Measurements from ENCODE around the gene MCF2L2. TPM values are rescaled to one million over a fixed set of nuclear protein-coding genes. Genes with fewer than 3 reads are reported as not detected.
A peak's percentile ranks its signal among the peaks of the same experiment; 100 is the strongest.

MCF2L2 gene
- total RNA-seq, 1 experiment from 2014 or later, result 12.2 TPM

DNA sequence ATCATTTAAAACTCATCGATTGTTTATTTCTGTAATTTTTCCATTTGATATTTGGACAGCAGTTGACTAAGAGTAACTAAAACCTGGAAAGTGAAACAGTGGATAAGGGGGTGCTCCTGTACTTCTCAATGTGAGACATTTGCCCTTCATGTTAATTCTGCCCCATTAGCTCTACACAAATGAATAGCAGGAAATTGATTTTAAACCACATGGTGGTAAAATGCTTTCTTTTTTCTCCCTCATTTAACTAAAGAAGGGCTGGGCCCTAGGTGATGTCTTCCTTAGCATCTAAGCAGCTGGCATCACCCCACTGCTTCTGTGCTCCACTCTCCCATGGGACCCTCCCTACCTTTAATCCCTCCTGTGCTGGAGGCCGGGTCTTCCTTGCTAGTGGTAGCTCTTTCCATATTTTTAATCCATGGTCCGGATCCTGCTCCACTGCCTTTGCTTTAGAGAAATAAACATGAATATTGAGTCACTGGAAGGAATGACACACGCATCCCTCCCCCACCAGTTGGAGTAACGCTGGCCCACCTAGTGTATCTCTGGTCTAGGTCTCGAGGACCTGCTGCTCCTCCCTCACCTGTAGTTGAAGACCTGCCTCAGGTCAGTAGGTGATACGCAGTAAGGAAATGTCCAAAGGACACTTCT is 235.6 kb downstream of the MCF2L2 start:
- Histone ChIP-seq H3K79me2 (ENCODE audit: low read length) (no peaks in the 10 kb centered on the region), H3K9me2 (replicated peaks; ENCODE audit: insufficient read depth, low read length) (no peaks in the 10 kb centered on the region)

DNA sequence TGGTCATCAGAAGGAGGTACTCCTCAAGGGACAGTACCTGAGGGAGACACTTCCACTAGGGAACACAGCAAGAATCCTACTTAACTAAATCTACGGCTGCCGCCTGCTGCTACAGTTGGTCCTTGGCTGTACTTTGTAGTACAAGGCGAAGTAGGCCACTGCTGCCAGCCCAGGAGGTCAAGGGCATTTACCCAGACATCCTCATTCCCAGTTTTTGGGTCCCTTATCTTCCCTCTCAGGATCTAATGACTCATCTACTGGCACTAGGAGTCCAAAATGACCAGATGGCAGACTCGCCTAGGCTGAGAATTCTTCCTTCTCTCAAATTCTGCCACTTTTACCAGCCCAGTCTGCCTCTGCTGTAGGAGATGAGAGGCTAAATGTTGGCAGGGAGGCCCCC is 238.8 kb downstream of the MCF2L2 start:
- Histone ChIP-seq H2AFZ (ENCODE audit: low read length) (no peak overlapping the region), H3K36me3 (ENCODE audit: insufficient read depth, low read length) (no peaks in the 10 kb centered on the region), H3K4me1 (ENCODE audit: low read length) (peaks cover 61% of the 10 kb centered on the region), H3K4me2 (ENCODE audit: low read depth, low read length, poor library complexity, severe bottlenecking) (no peak overlapping the region), H3K79me2 (ENCODE audit: low read length) (no peaks in the 10 kb centered on the region), H3K27ac (ENCODE audit: low read length) (no peak overlapping the region), H3K9me3 (ENCODE audit: low read length) (no peaks in the 10 kb centered on the region), H3K9ac (ENCODE audit: low read length) (no peak overlapping the region), H3K4me3 (ENCODE audit: low read length) (no peak overlapping the region), H3K9me2 (replicated peaks; ENCODE audit: insufficient read depth, low read length) (no peaks in the 10 kb centered on the region), H4K20me1 (ENCODE audit: insufficient read depth, low read depth, low read length) (no peaks in the 10 kb centered on the region), H3K27me3 (ENCODE audit: low read length) (no peaks in the 10 kb centered on the region)
- no peak for DNase-seq

More for the DNA sequence above, 235.6 kb downstream of the MCF2L2 start:
- H3K27ac ChIP-seq (ENCODE audit: low read length), result no peak overlapping the region
- H3K36me3 ChIP-seq (ENCODE audit: insufficient read depth, low read length), result no peaks in the 10 kb centered on the region
- H3K9me3 ChIP-seq (ENCODE audit: low read length), result no peaks in the 10 kb centered on the region
- peaks cover 48% of the 10 kb centered on the region for H3K4me1 ChIP-seq (ENCODE audit: low read length)
- H4K20me1 ChIP-seq (ENCODE audit: insufficient read depth, low read depth, low read length), result no peaks in the 10 kb centered on the region
- H3K4me2 ChIP-seq (ENCODE audit: low read depth, low read length, poor library complexity, severe bottlenecking), result no peak overlapping the region
- no peaks in the 10 kb centered on the region for H3K27me3 ChIP-seq (ENCODE audit: low read length)
- no peak overlapping the region for H3K9ac ChIP-seq (ENCODE audit: low read length)
- H3K4me3 ChIP-seq (ENCODE audit: low read length), result no peak overlapping the region
- no peak overlapping the region for H2AFZ ChIP-seq (ENCODE audit: low read length)
- no peak for DNase-seq

DNA sequence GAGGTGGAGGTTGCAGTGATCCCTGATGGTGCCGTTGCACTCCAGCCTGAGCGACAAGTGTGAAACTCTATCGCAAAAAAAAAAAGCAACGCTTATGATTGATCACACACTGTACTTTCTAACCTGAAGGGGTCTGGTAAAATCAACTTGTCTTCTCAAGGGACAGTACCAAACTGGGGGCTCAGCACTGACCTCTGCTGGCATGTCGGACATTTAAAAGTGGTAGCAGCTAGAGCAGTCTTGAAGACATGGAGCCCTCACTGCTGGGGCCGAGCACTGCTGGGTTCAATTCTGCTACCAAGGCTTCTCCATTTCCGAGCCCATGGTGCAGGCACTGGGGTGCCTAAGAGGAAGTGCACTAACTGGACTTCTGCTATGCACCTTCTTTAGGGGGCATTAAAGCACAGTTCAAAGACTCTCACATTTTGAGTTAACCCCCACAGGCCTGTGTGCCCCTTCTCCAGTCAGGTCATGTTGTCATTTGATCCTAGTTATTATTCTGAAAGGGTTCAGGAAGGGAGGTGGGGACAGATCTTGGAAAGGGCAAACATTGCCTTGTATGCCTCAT is 239.4 kb downstream of the MCF2L2 start:
- peaks cover 67% of the 10 kb centered on the region for H3K4me1 ChIP-seq (ENCODE audit: low read length)
- no peaks in the 10 kb centered on the region for H3K9me3 ChIP-seq (ENCODE audit: low read length)
- H3K9ac ChIP-seq (ENCODE audit: low read length), result no peak overlapping the region
- no peaks in the 10 kb centered on the region for H3K9me2 ChIP-seq (replicated peaks; ENCODE audit: insufficient read depth, low read length)
- H3K27ac ChIP-seq (ENCODE audit: low read length), result no peak overlapping the region
- no peaks in the 10 kb centered on the region for H3K79me2 ChIP-seq (ENCODE audit: low read length)
- no peak overlapping the region for H3K4me3 ChIP-seq (ENCODE audit: low read length)
- no peak overlapping the region for H3K4me2 ChIP-seq (ENCODE audit: low read depth, low read length, poor library complexity, severe bottlenecking)
- no peaks in the 10 kb centered on the region for H3K27me3 ChIP-seq (ENCODE audit: low read length)
- peak; percentile 91 for DNase-seq
- H4K20me1 ChIP-seq (ENCODE audit: insufficient read depth, low read depth, low read length), result no peaks in the 10 kb centered on the region
- H2AFZ ChIP-seq (ENCODE audit: low read length), result no peak overlapping the region
- H3K36me3 ChIP-seq (ENCODE audit: insufficient read depth, low read length), result no peaks in the 10 kb centered on the region

DNA sequence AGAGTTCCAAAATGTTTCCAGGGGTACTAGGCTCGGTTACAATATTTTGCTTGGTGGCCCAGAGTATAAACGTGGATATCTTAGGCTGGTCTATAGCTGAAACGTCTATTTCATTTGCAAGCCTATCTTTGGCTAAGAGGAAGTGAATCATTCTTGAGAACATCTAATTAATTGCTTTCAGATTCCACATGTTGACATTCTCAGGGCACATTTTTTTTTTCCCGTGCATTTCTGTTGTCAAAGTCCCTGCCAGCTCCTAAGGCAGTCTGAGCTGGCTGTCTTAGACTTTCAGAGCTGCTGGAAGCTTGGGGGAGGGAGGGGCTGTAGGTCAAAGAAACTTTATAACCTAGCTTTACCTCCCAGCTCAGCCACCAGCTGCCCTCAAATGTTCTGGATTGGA is 242.7 kb downstream of the MCF2L2 start:
- DNase-seq, result peak; percentile 86
- H3K27me3 ChIP-seq (ENCODE audit: low read length), result no peaks in the 10 kb centered on the region
- no peaks in the 10 kb centered on the region for H3K9me2 ChIP-seq (replicated peaks; ENCODE audit: insufficient read depth, low read length)
- H3K4me3 ChIP-seq (ENCODE audit: low read length), result peak overlapping the region; percentile 56
- peaks cover 88% of the 10 kb centered on the region for H3K4me1 ChIP-seq (ENCODE audit: low read length)
- H3K4me2 ChIP-seq (ENCODE audit: low read depth, low read length, poor library complexity, severe bottlenecking), result peak overlapping the region; percentile 88
- peak overlapping the region; percentile 62 for H3K9ac ChIP-seq (ENCODE audit: low read length)
- H3K27ac ChIP-seq (ENCODE audit: low read length), result peak overlapping the region; percentile 92
- no peaks in the 10 kb centered on the region for H3K79me2 ChIP-seq (ENCODE audit: low read length)
- H4K20me1 ChIP-seq (ENCODE audit: insufficient read depth, low read depth, low read length), result no peaks in the 10 kb centered on the region
- H2AFZ ChIP-seq (ENCODE audit: low read length), result peak overlapping the region; percentile 33; the same call in 1 of the 2 replicates
- H3K36me3 ChIP-seq (ENCODE audit: insufficient read depth, low read length), result no peaks in the 10 kb centered on the region
- no peaks in the 10 kb centered on the region for H3K9me3 ChIP-seq (ENCODE audit: low read length)

DNA sequence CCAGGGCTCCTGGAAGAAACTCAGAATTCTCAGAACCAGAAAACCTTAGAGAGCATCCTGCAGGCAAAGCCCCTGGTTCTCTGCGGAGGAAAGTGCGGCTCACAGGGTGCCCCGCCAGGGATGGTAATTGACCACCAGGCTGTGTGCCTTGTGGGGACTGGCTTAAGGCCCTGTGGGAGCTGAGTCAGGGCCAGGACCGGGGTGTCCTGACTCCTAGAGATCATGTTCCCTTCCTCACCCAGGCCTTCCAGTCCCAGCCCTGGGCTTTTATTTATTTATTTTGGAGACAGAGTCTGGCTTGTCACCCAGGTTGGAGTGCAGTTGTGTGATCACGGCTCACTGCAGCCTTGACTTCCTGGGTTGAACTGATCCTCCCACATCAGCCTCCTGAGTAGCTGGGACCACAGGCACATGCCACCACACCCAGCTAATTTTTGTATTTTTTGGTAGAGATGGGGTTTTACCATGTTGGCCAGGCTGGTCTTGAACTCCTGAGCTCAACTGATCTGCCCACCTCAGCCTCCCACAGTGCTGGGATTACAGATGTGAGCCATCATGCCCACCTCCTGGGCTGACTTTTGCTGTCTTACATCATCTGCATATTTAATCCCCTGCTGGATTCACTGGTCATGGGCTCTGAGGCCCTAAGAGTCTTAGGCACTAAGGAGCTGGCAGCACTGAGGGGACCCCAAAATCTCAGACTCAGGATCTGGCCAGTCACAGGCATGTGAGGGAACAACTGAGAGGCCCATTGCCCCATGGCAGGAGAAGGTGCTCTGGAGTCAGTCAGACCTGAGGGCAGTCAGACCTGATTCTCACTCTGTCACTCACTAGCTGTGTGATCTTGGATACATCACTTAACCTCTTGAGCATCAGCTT is 245.4 kb downstream of the MCF2L2 start:
- peak overlapping the region; percentile 14; the same call in 1 of the 2 replicates for H3K9ac ChIP-seq (ENCODE audit: low read length)
- H3K9me3 ChIP-seq (ENCODE audit: low read length), result no peaks in the 10 kb centered on the region
- H3K4me1 ChIP-seq (ENCODE audit: low read length), result peaks cover 81% of the 10 kb centered on the region
- H3K79me2 ChIP-seq (ENCODE audit: low read length), result no peaks in the 10 kb centered on the region
- no peaks in the 10 kb centered on the region for H4K20me1 ChIP-seq (ENCODE audit: insufficient read depth, low read depth, low read length)
- no peak for DNase-seq
- no peaks in the 10 kb centered on the region for H3K36me3 ChIP-seq (ENCODE audit: insufficient read depth, low read length)
- H2AFZ ChIP-seq (ENCODE audit: low read length), result no peak overlapping the region
- no peaks in the 10 kb centered on the region for H3K9me2 ChIP-seq (replicated peaks; ENCODE audit: insufficient read depth, low read length)
- no peaks in the 10 kb centered on the region for H3K27me3 ChIP-seq (ENCODE audit: low read length)
- H3K4me3 ChIP-seq (ENCODE audit: low read length), result no peak overlapping the region
- H3K27ac ChIP-seq (ENCODE audit: low read length), result peak overlapping the region; percentile 92
- H3K4me2 ChIP-seq (ENCODE audit: low read depth, low read length, poor library complexity, severe bottlenecking), result peak overlapping the region; percentile 23

DNA sequence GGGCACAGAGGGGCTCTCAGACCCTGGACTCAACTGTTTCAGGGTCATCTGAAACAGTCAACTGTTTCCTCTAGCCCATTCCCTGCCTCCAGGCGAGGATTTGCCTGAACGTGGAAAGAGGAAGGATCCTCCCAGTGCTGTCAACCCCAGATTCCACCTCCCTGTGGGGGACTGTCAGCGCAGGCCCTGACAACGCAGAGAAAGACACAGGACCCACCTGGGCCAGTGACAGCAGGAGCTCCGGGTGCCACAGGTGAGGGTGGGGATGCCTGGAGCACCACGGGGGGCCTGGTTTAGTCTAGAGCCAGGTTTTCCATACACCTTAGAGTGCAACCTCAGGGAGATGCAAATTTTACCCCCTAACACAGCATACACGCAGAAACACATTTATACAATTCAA is 246.3 kb downstream of the MCF2L2 start:
- Histone ChIP-seq H2AFZ (ENCODE audit: low read length) (no peak overlapping the region), H3K79me2 (ENCODE audit: low read length) (no peaks in the 10 kb centered on the region), H4K20me1 (ENCODE audit: insufficient read depth, low read depth, low read length) (no peaks in the 10 kb centered on the region), H3K4me3 (ENCODE audit: low read length) (no peak overlapping the region), H3K27ac (ENCODE audit: low read length) (no peak overlapping the region), H3K9me3 (ENCODE audit: low read length) (no peaks in the 10 kb centered on the region), H3K9me2 (replicated peaks; ENCODE audit: insufficient read depth, low read length) (no peaks in the 10 kb centered on the region), H3K36me3 (ENCODE audit: insufficient read depth, low read length) (no peaks in the 10 kb centered on the region), H3K4me2 (ENCODE audit: low read depth, low read length, poor library complexity, severe bottlenecking) (peak overlapping the region; percentile 23), H3K4me1 (ENCODE audit: low read length) (peaks cover 81% of the 10 kb centered on the region), H3K9ac (ENCODE audit: low read length) (peak overlapping the region; percentile 14; the same call in 1 of the 2 replicates), H3K27me3 (ENCODE audit: low read length) (no peaks in the 10 kb centered on the region)
- no peak for DNase-seq

DNA sequence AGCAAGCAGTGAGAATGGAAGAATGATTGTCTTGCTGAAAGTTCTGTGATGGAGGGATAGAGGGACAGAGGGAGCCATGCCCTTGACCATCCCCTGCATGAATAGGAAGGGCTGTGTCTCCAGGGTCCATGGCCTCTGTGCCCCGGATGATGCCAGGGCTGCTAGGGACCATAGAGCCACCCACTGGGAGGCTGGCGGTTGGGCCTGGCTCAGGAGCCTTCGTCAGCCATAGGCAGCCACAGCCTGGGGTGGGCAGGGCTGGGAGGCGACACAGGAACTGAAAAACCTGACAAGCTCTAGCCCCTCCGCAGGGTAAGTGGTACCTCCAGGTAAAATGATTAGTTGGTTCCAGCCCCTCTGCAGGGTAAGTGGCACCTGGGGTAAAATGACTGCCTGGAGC is 246.8 kb downstream of the MCF2L2 start:
- peaks cover 78% of the 10 kb centered on the region for H3K4me1 ChIP-seq (ENCODE audit: low read length)
- H3K27ac ChIP-seq (ENCODE audit: low read length), result no peak overlapping the region
- no peak overlapping the region for H3K9ac ChIP-seq (ENCODE audit: low read length)
- H2AFZ ChIP-seq (ENCODE audit: low read length), result no peak overlapping the region
- H3K9me3 ChIP-seq (ENCODE audit: low read length), result no peaks in the 10 kb centered on the region
- DNase-seq, result no peak
- H3K9me2 ChIP-seq (replicated peaks; ENCODE audit: insufficient read depth, low read length), result no peaks in the 10 kb centered on the region
- H3K4me3 ChIP-seq (ENCODE audit: low read length), result no peak overlapping the region
- H3K79me2 ChIP-seq (ENCODE audit: low read length), result no peaks in the 10 kb centered on the region
- no peaks in the 10 kb centered on the region; the same call in 1 of the 2 replicates for H3K27me3 ChIP-seq (ENCODE audit: low read length)
- no peaks in the 10 kb centered on the region; the same call in 1 of the 2 replicates for H3K36me3 ChIP-seq (ENCODE audit: insufficient read depth, low read length)
- no peak overlapping the region for H3K4me2 ChIP-seq (ENCODE audit: low read depth, low read length, poor library complexity, severe bottlenecking)
- H4K20me1 ChIP-seq (ENCODE audit: insufficient read depth, low read depth, low read length), result no peaks in the 10 kb centered on the region

DNA sequence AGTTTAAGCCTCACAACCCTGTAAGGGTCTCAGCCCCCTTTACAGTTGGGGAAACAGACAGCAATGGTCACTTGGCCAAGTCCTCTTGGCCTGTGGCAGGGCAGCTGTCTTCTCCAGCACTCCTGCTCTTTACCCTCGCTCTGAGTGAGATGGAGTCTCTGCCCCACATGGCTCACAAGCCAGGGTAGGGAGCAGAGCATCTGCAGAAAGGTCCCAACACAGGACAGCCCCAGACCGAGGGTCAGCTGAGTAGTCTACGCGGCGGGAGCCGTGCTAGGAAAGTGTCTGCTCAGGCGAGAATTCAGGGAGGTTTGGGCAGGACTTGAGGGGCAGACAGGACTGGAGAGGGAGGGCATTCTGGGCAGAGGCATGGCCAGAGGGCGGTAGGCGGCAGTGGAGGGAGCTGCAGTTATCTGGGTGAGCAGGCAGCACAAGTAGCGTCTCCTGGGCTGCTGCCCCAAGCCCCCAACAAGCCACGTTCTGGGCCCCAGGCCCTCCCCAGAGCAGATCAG is 247.6 kb downstream of the MCF2L2 start:
- DNase-seq, result no peak
- no peak overlapping the region for H3K27ac ChIP-seq (ENCODE audit: low read length)
- H3K9me3 ChIP-seq (ENCODE audit: low read length), result no peaks in the 10 kb centered on the region
- no peak overlapping the region for H3K4me3 ChIP-seq (ENCODE audit: low read length)
- H3K9me2 ChIP-seq (replicated peaks; ENCODE audit: insufficient read depth, low read length), result no peaks in the 10 kb centered on the region
- no peak overlapping the region for H3K4me2 ChIP-seq (ENCODE audit: low read depth, low read length, poor library complexity, severe bottlenecking)
- no peaks in the 10 kb centered on the region for H3K79me2 ChIP-seq (ENCODE audit: low read length)
- H3K4me1 ChIP-seq (ENCODE audit: low read length), result peaks cover 78% of the 10 kb centered on the region
- H3K9ac ChIP-seq (ENCODE audit: low read length), result no peak overlapping the region
- H4K20me1 ChIP-seq (ENCODE audit: insufficient read depth, low read depth, low read length), result no peaks in the 10 kb centered on the region
- no peaks in the 10 kb centered on the region; the same call in 1 of the 2 replicates for H3K36me3 ChIP-seq (ENCODE audit: insufficient read depth, low read length)
- H2AFZ ChIP-seq (ENCODE audit: low read length), result no peak overlapping the region
- no peaks in the 10 kb centered on the region; the same call in 1 of the 2 replicates for H3K27me3 ChIP-seq (ENCODE audit: low read length)
